Neural cell (in vitro differentiated cells): Measurements from ENCODE around the gene PTPRO. TPM values are rescaled to one million over a fixed set of nuclear protein-coding genes. Genes with fewer than 3 reads are reported as not detected.

Source experiments
- H2AFZ ChIP-seq: fragments of 200-600, 300-800 bp; sonication (generic), shearing (Covaris generic); 2 replicates; pipeline ENCODE4 v1.6.0; 2014; ENCODE audit warnings: low read depth, mild to moderate bottlenecking, antibody characterized with exemption, low read length, moderate library complexity
- H3F3A ChIP-seq: fragments of 200-600 bp; shearing (Covaris generic); 2 replicates; pipeline ENCODE4 v1.6.1; 2016; ENCODE audit warnings: mild to moderate bottlenecking, moderate library complexity, mixed read lengths, antibody characterized with exemption, low read length; ENCODE audit not compliant: insufficient read depth, poor library complexity, severe bottlenecking
- H3K27ac ChIP-seq: fragments of 200-600, 300-800 bp; sonication (generic), shearing (Covaris generic); 2 replicates; pipeline ENCODE4 v1.5.1; 2014; ENCODE audit warnings: mild to moderate bottlenecking, low read length, moderate library complexity
- H3K27me3 ChIP-seq: fragments of 300-800, 200-600 bp; sonication (generic), shearing (Covaris generic); 2 replicates; pipeline ENCODE4 v1.6.0; 2014; ENCODE audit warnings: mild to moderate bottlenecking, low read depth, low read length, moderate library complexity; ENCODE audit not compliant: insufficient read depth
- H3K36me3 ChIP-seq: fragments of 300-800, 200-600 bp; sonication (generic), shearing (Covaris generic); 2 replicates; pipeline ENCODE4 v1.5.1; 2014; ENCODE audit warnings: mild to moderate bottlenecking, antibody characterized with exemption, low read length, moderate library complexity; ENCODE audit not compliant: insufficient read depth
- H3K4me2 ChIP-seq: fragments of 300-800, 200-600 bp; sonication (generic), shearing (Covaris generic); 2 replicates; pipeline ENCODE4 v1.6.0; 2014; ENCODE audit warnings: mild to moderate bottlenecking, low read length
- H3K4me3 ChIP-seq: fragments of 300-800, 200-600 bp; sonication (generic), shearing (Covaris generic); 2 replicates; pipeline ENCODE4 v1.5.1; 2014; ENCODE audit warnings: mild to moderate bottlenecking, low read length, moderate library complexity
- H3K79me2 ChIP-seq: fragments of 200-600 bp; shearing (Covaris generic); replicated peaks from 2 replicates; pipeline ENCODE4 v1.6.0; 2014; ENCODE audit warnings: mild to moderate bottlenecking, low read length, moderate library complexity; ENCODE audit not compliant: insufficient read depth
- H3K9ac ChIP-seq: fragments of 300-800, 200-600 bp; sonication (generic), shearing (Covaris generic); 2 replicates; pipeline ENCODE4 v1.6.1; 2016; ENCODE audit warnings: mild to moderate bottlenecking, low read length, mixed read lengths
- H3K9me2 ChIP-seq: fragments of 200-600 bp; shearing (Covaris generic); 2 replicates; pipeline ENCODE4 v1.6.1; 2016; ENCODE audit warnings: mild to moderate bottlenecking, low read length, mixed read lengths; ENCODE audit not compliant: insufficient read depth
- H3K9me3 ChIP-seq: fragments of 200-600, 300-800 bp; sonication (generic), shearing (Covaris generic); 2 replicates; pipeline ENCODE4 v1.6.1; 2016; ENCODE audit warnings: mild to moderate bottlenecking, mixed run types, low read length, moderate library complexity, mixed read lengths
- H4K20me1 ChIP-seq: fragments of 200-600 bp; shearing (Covaris generic); 2 replicates; pipeline ENCODE4 v1.6.1; 2016; ENCODE audit warnings: mild to moderate bottlenecking, mixed run types; ENCODE audit not compliant: insufficient read depth
- EP300 ChIP-seq: fragments of 450-650 bp; conservative IDR thresholded peaks from 2 replicates; pipeline ENCODE4 v1.6.1; 2014; ENCODE audit warnings: antibody characterized with exemption, mild to moderate bottlenecking, moderate library complexity; ENCODE audit not compliant: poor library complexity, severe bottlenecking
- EZH2 ChIP-seq: fragments of 200-600, 300-800 bp; shearing (Covaris generic), sonication (generic); IDR thresholded peaks from 2 replicates; pipeline ENCODE4 v1.6.1; 2014; ENCODE audit warnings: antibody characterized with exemption, low read length, borderline replicate concordance, mild to moderate bottlenecking; ENCODE audit not compliant: insufficient read depth, poor library complexity, severe bottlenecking
- MXI1 ChIP-seq: fragments of 450-650 bp; conservative IDR thresholded peaks from 2 replicates; pipeline ENCODE4 v1.6.1; 2014; ENCODE audit warnings: antibody characterized with exemption, mild to moderate bottlenecking; ENCODE audit not compliant: poor library complexity, severe bottlenecking
- POLR2AphosphoS5 ChIP-seq: IDR thresholded peaks from 2 replicates; pipeline ENCODE4 v1.6.1; 2012
- RAD21 ChIP-seq: fragments of 450-650 bp; conservative IDR thresholded peaks from 2 replicates; pipeline ENCODE4 v1.6.1; 2014; ENCODE audit warnings: antibody characterized with exemption, mild to moderate bottlenecking, moderate library complexity
- SMC3 ChIP-seq: fragments of 450-650 bp; conservative IDR thresholded peaks from 2 replicates; pipeline ENCODE4 v1.6.1; 2014; ENCODE audit warnings: antibody characterized with exemption, mild to moderate bottlenecking, moderate library complexity; ENCODE audit not compliant: poor library complexity
- TAF1 ChIP-seq: IDR thresholded peaks from 2 replicates; pipeline ENCODE4 v1.6.1; 2012; ENCODE audit warnings: low read depth
- polyA plus RNA-seq: library from polyadenylated mRNA; depleted of rRNA; stranded (reverse); fragments of >200 nt; gene quantifications from 2 replicates; pipeline ENCODE4 v1.2.3, GENCODE V29; 2014
- TF ChIP-seq, protein P1 (sequence below): IDR thresholded peaks from 2 replicates; pipeline ENCODE4 v1.6.1; 2012; ENCODE audit warnings: borderline replicate concordance
- TF ChIP-seq, protein P2 (sequence below): fragments of 450-650 bp; IDR thresholded peaks from 2 replicates; pipeline ENCODE4 v1.5.1; 2014; ENCODE audit warnings: antibody characterized with exemption, mild to moderate bottlenecking, moderate library complexity; ENCODE audit not compliant: poor library complexity, severe bottlenecking

PTPRO gene
- polyA plus RNA-seq, 1 donor from 2014 or later, result 124 TPM

DNA sequence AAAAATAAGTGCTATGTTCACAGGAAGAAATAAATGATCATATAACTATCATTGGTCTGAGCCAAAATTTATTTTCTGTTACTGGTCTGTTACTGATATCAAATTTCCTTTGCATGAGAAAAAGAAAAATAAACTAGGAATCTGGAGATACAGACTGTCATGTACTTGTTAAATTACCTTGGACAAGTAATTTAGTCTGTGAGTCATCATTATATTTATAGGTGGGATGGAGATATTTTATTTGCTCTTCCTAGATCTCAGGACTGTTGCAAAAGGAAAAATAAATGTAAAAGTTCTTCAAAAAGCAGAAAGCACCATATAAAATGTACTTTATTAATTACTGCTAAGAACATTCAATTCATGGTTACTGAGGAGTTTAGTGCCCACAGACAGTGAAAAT lies 174.4 kb downstream of the PTPRO start:
- H3K27ac ChIP-seq, result no peak overlapping the region
- H3K79me2 ChIP-seq, result no peaks in the 10 kb centered on the region
- no peak overlapping the region for H3K4me2 ChIP-seq
- H3K9me2 ChIP-seq, result no peaks in the 10 kb centered on the region
- TF ChIP-seq, protein P1, sequence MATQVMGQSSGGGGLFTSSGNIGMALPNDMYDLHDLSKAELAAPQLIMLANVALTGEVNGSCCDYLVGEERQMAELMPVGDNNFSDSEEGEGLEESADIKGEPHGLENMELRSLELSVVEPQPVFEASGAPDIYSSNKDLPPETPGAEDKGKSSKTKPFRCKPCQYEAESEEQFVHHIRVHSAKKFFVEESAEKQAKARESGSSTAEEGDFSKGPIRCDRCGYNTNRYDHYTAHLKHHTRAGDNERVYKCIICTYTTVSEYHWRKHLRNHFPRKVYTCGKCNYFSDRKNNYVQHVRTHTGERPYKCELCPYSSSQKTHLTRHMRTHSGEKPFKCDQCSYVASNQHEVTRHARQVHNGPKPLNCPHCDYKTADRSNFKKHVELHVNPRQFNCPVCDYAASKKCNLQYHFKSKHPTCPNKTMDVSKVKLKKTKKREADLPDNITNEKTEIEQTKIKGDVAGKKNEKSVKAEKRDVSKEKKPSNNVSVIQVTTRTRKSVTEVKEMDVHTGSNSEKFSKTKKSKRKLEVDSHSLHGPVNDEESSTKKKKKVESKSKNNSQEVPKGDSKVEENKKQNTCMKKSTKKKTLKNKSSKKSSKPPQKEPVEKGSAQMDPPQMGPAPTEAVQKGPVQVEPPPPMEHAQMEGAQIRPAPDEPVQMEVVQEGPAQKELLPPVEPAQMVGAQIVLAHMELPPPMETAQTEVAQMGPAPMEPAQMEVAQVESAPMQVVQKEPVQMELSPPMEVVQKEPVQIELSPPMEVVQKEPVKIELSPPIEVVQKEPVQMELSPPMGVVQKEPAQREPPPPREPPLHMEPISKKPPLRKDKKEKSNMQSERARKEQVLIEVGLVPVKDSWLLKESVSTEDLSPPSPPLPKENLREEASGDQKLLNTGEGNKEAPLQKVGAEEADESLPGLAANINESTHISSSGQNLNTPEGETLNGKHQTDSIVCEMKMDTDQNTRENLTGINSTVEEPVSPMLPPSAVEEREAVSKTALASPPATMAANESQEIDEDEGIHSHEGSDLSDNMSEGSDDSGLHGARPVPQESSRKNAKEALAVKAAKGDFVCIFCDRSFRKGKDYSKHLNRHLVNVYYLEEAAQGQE, result no peak
- TF ChIP-seq POLR2AphosphoS5 (no peak), EZH2 (no peak)
- TF ChIP-seq, protein P2, sequence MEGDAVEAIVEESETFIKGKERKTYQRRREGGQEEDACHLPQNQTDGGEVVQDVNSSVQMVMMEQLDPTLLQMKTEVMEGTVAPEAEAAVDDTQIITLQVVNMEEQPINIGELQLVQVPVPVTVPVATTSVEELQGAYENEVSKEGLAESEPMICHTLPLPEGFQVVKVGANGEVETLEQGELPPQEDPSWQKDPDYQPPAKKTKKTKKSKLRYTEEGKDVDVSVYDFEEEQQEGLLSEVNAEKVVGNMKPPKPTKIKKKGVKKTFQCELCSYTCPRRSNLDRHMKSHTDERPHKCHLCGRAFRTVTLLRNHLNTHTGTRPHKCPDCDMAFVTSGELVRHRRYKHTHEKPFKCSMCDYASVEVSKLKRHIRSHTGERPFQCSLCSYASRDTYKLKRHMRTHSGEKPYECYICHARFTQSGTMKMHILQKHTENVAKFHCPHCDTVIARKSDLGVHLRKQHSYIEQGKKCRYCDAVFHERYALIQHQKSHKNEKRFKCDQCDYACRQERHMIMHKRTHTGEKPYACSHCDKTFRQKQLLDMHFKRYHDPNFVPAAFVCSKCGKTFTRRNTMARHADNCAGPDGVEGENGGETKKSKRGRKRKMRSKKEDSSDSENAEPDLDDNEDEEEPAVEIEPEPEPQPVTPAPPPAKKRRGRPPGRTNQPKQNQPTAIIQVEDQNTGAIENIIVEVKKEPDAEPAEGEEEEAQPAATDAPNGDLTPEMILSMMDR, result no peak
- no peaks in the 10 kb centered on the region for H3K9me3 ChIP-seq
- H3K4me3 ChIP-seq, result no peak overlapping the region
- no peaks in the 10 kb centered on the region for H3K27me3 ChIP-seq
- no peaks in the 10 kb centered on the region for H3K36me3 ChIP-seq
- no peaks in the 10 kb centered on the region for H3F3A ChIP-seq
- no peak overlapping the region for H2AFZ ChIP-seq
- no peaks in the 10 kb centered on the region for H4K20me1 ChIP-seq
- H3K9ac ChIP-seq, result no peak overlapping the region

DNA sequence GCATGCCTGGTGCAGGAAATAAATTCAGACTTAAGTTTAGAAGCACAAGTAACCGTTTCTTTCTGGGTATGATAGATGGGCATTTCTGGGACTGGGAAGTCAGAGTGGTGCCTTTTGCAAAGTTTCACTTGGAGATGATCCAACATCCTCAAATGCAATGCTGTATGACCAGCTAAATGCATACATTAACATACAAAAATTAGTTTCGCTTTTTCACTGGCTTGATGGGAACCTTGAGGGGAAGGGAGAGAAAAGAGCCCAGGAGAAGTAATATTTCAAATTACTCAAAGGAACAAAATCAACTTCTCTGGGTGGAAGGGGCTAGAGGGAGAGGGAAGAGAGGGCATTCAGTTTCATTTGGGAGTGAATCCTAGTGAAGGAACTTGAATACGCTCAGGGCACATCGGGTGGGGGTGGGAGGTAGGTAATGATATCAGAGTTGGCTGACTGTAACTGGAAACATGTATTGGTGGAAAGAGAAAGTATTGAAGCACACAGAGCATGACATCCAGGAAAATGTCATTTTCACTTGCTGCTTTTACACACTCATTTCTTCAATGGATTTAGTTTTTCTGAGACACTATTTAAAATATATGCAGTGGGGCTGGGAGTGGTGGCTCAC lies 175.5 kb downstream of the PTPRO start:
- H3K4me3 ChIP-seq, result no peak overlapping the region
- H4K20me1 ChIP-seq, result no peaks in the 10 kb centered on the region
- no peak overlapping the region for H3K4me2 ChIP-seq
- no peaks in the 10 kb centered on the region for H3K36me3 ChIP-seq
- no peak overlapping the region for H2AFZ ChIP-seq
- TF ChIP-seq RAD21 (no peak), EZH2 (no peak), POLR2AphosphoS5 (no peak), TAF1 (no peak), SMC3 (no peak), MXI1 (no peak), EP300 (no peak)
- TF ChIP-seq, protein P2, result no peak
- TF ChIP-seq, protein P1, result no peak
- H3F3A ChIP-seq, result no peaks in the 10 kb centered on the region
- no peaks in the 10 kb centered on the region for H3K9me2 ChIP-seq
- no peak overlapping the region for H3K9ac ChIP-seq
- H3K79me2 ChIP-seq, result no peaks in the 10 kb centered on the region
- H3K27me3 ChIP-seq, result no peaks in the 10 kb centered on the region
- H3K9me3 ChIP-seq, result no peaks in the 10 kb centered on the region
- H3K27ac ChIP-seq, result no peak overlapping the region
